H9 (cell line): ENCODE measurements around the gene RYR1. TPM values are rescaled to one million over a fixed set of nuclear protein-coding genes. Genes with fewer than 3 reads are reported as not detected.
A peak's percentile ranks its signal among the peaks of the same experiment; 100 is the strongest.

Source experiments
- DNase-seq: peaks from one replicate; pipeline ENCODE4 v3.0.0-alpha.2; 2017
- H2AFZ ChIP-seq: one replicate; pipeline ENCODE4 v1.6.1; 2013; ENCODE audit warnings: mild to moderate bottlenecking, low read length, control low read depth, moderate library complexity
- H2AK5ac ChIP-seq: 2 replicates; pipeline ENCODE4 v1.6.1; 2013; ENCODE audit warnings: low read length, control low read depth, mixed read lengths; ENCODE audit not compliant: insufficient read length
- H2BK120ac ChIP-seq: one replicate; pipeline ENCODE4 v1.6.1; 2013; ENCODE audit warnings: low read depth, mild to moderate bottlenecking, low read length, control low read depth, inconsistent platforms; ENCODE audit not compliant: poor library complexity, severe bottlenecking
- H2BK12ac ChIP-seq: 2 replicates; pipeline ENCODE4 v1.6.1; 2013; ENCODE audit warnings: low read length, control low read depth, mixed read lengths, low read depth; ENCODE audit not compliant: insufficient read length
- H2BK15ac ChIP-seq: 2 replicates; pipeline ENCODE4 v1.6.1; 2013; ENCODE audit warnings: low read depth, low read length, control low read depth
- H2BK20ac ChIP-seq: one replicate; pipeline ENCODE4 v1.6.1; 2013; ENCODE audit warnings: low read depth, mild to moderate bottlenecking, low read length, control low read depth, inconsistent platforms; ENCODE audit not compliant: poor library complexity, severe bottlenecking
- H2BK5ac ChIP-seq: 2 replicates; pipeline ENCODE4 v1.6.1; 2013; ENCODE audit warnings: low read length, control low read depth, mixed read lengths; ENCODE audit not compliant: insufficient read length
- H3K14ac ChIP-seq: 2 replicates; pipeline ENCODE4 v1.6.1; 2013; ENCODE audit warnings: low read length, control low read depth; ENCODE audit not compliant: insufficient read depth
- H3K18ac ChIP-seq: 2 replicates; pipeline ENCODE4 v1.6.1; 2013; ENCODE audit warnings: low read depth, mild to moderate bottlenecking, mixed read lengths, low read length, control low read depth; ENCODE audit not compliant: insufficient read length
- H3K23ac ChIP-seq: 2 replicates; pipeline ENCODE4 v1.6.1; 2013; ENCODE audit warnings: low read length, control low read depth, mixed read lengths, low read depth; ENCODE audit not compliant: insufficient read length
- H3K23me2 ChIP-seq: 2 replicates; pipeline ENCODE4 v1.6.1; 2013; ENCODE audit warnings: low read depth, mild to moderate bottlenecking, mixed read lengths, low read length, control low read depth; ENCODE audit not compliant: insufficient read length, poor library complexity, severe bottlenecking
- H3K27ac ChIP-seq: 2 replicates; pipeline ENCODE4 v1.5.1; 2013; ENCODE audit warnings: low read length, control low read depth, mixed read lengths, low read depth; ENCODE audit not compliant: insufficient read length
- H3K27me3 ChIP-seq: 2 replicates; pipeline ENCODE4 v1.6.1; 2013; ENCODE audit warnings: low read length, control low read depth, inconsistent platforms; ENCODE audit not compliant: insufficient read depth
- H3K4ac ChIP-seq: 2 replicates; pipeline ENCODE4 v1.6.1; 2013; ENCODE audit warnings: low read depth, mild to moderate bottlenecking, control low read depth, inconsistent platforms, low read length, moderate library complexity
- H3K4me1 ChIP-seq: 2 replicates; pipeline ENCODE4 v1.6.1; 2013; ENCODE audit warnings: low read length, control low read depth, inconsistent platforms; ENCODE audit not compliant: insufficient read depth
- H3K4me2 ChIP-seq: 2 replicates; pipeline ENCODE4 v1.6.1; 2013; ENCODE audit warnings: low read length, control low read depth, mixed read lengths; ENCODE audit not compliant: insufficient read length, insufficient read depth
- H3K56ac ChIP-seq: 2 replicates; pipeline ENCODE4 v1.6.1; 2013; ENCODE audit warnings: low read depth, mild to moderate bottlenecking, mixed read lengths, low read length, control low read depth; ENCODE audit not compliant: insufficient read length
- H3K79me1 ChIP-seq: 2 replicates; pipeline ENCODE4 v1.6.1; 2013; ENCODE audit warnings: low read depth, mild to moderate bottlenecking, moderate library complexity, low read length, control low read depth, inconsistent platforms; ENCODE audit not compliant: insufficient read depth, poor library complexity, severe bottlenecking
- H3K79me2 ChIP-seq: 2 replicates; pipeline ENCODE4 v1.6.1; 2013; ENCODE audit warnings: low read length, control low read depth, inconsistent platforms; ENCODE audit not compliant: insufficient read depth
- H3K9ac ChIP-seq: 2 replicates; pipeline ENCODE4 v1.6.1; 2013; ENCODE audit warnings: low read length, control low read depth, mixed read lengths; ENCODE audit not compliant: insufficient read length; ENCODE audit errors: extremely low read depth
- H3K9me3 ChIP-seq: one replicate; pipeline ENCODE4 v1.6.1; 2013; ENCODE audit warnings: low read depth, low read length, inconsistent platforms; ENCODE audit not compliant: control insufficient read depth
- H3T11ph ChIP-seq: one replicate; pipeline ENCODE4 v1.6.1; 2013; ENCODE audit warnings: mild to moderate bottlenecking, low read length, control low read depth, inconsistent platforms
- H4K20me1 ChIP-seq: one replicate; pipeline ENCODE4 v1.6.1; 2013; ENCODE audit not compliant: control insufficient read depth, insufficient read length, insufficient read depth
- H4K5ac ChIP-seq: 2 replicates; pipeline ENCODE4 v1.6.1; 2013; ENCODE audit warnings: low read depth, mild to moderate bottlenecking, mixed read lengths, low read length, control low read depth; ENCODE audit not compliant: insufficient read length
- H4K8ac ChIP-seq: replicated peaks from 2 replicates; pipeline ENCODE4 v1.6.1; 2013; ENCODE audit warnings: low read length, control low read depth, mixed read lengths, low read depth; ENCODE audit not compliant: insufficient read length
- H4K91ac ChIP-seq: 2 replicates; pipeline ENCODE4 v1.6.1; 2013; ENCODE audit warnings: low read depth, mild to moderate bottlenecking, moderate library complexity, mixed read lengths, low read length, control low read depth; ENCODE audit not compliant: insufficient read length
- H3K27ac Mint-ChIP-seq, 3 experiments: 2 replicates in 2 of 3; 3 replicates in 1 of 3; pipeline ENCODE4 v1.8.0; 2020 to 2021; ENCODE audit warnings: mixed read lengths in 3 of 3, mild to moderate bottlenecking in 1 of 3, moderate library complexity in 1 of 3
- H3K27me3 Mint-ChIP-seq: 2 replicates; pipeline ENCODE4 v1.8.0; 2021; ENCODE audit warnings: low read depth, mild to moderate bottlenecking, moderate library complexity, mixed read lengths
- H3K36me3 Mint-ChIP-seq, 3 experiments: 2 replicates in 2 of 3; 3 replicates in 1 of 3; pipeline ENCODE4 v1.8.0; 2020 to 2021; ENCODE audit warnings: low read depth in 3 of 3, mixed read lengths in 3 of 3; ENCODE audit not compliant: insufficient read depth in 1 of 3
- H3K4me1 Mint-ChIP-seq, 2 experiments: 2 replicates each; pipeline ENCODE4 v1.8.0; 2020; ENCODE audit warnings: mixed read lengths in 2 of 2
- H3K4me3 Mint-ChIP-seq, 2 experiments: 2 replicates in 1 of 2; 3 replicates in 1 of 2; pipeline ENCODE4 v1.8.0; 2020 to 2021; ENCODE audit warnings: mild to moderate bottlenecking in 2 of 2, mixed read lengths in 2 of 2, moderate library complexity in 1 of 2
- H3K9me3 Mint-ChIP-seq, 2 experiments: 2 replicates in 1 of 2; 3 replicates in 1 of 2; pipeline ENCODE4 v1.8.0; 2020; ENCODE audit warnings: mild to moderate bottlenecking in 2 of 2, mixed read lengths in 2 of 2, moderate library complexity in 1 of 2
- CTCF ChIP-seq: fragments of 200-600 bp; sonication (generic); conservative IDR thresholded peaks from 3 replicates; pipeline ENCODE4 v1.8.0; 2021; ENCODE audit warnings: antibody characterized with exemption, mild to moderate bottlenecking
- WGBS: extraction: QIAGEN DNeasy Blood & Tissue Kit; methylation state at CpG from one replicate; pipeline ENCODE4 v1.1.7; 2013; ENCODE audit warnings: missing lambda C conversion rate, low lambda C conversion rate, mixed read lengths; ENCODE audit not compliant: insufficient read length; ENCODE audit errors: extremely low coverage; 5-methylcytosine and 5-hydroxymethylcytosine counted together
- total RNA-seq: library from RNA; stranded (reverse); gene quantifications from 2 replicates; pipeline ENCODE4 v1.2.1, GENCODE V29; 2021

The RYR1 gene
- total RNA-seq, 1 experiment from 2014 or later, result 8.9 TPM

- H2BK120ac ChIP-seq, result no peak overlapping the region
- no peak overlapping the region for H2BK15ac ChIP-seq
- no peaks in the 10 kb centered on the region for H3K9me3 ChIP-seq
- Mint-ChIP-seq H3K4me3 (no peak overlapping the region), H3K27me3 (no peaks in the 10 kb centered on the region), H3K36me3 (peaks cover 3 to 14% (median 6%) of the 10 kb centered on the region in 3 experiments; a peak in 4 of 7 replicates), H3K9me3 (no peaks in the 10 kb centered on the region), H3K4me1 (peaks cover 12% of the 10 kb centered on the region in 2 experiments), H3K27ac (peak overlapping the region; percentile 27 to 88 (median 59); a peak in 5 of 7 replicates)
- H3T11ph ChIP-seq, result no peak overlapping the region
- H3K4me2 ChIP-seq, result no peak overlapping the region
- H4K91ac ChIP-seq, result no peak overlapping the region
- H3K4ac ChIP-seq, result no peak overlapping the region
- no peak overlapping the region for H3K18ac ChIP-seq
- H3K23me2 ChIP-seq, result no peaks in the 10 kb centered on the region
- no peak overlapping the region for H3K9ac ChIP-seq
- no peak overlapping the region for H4K5ac ChIP-seq
- no peak overlapping the region for H2BK20ac ChIP-seq
- H3K79me2 ChIP-seq, result no peaks in the 10 kb centered on the region
- no peak overlapping the region for H4K8ac ChIP-seq
- no peak overlapping the region for H3K56ac ChIP-seq
- no peak overlapping the region for H3K14ac ChIP-seq
- H2BK12ac ChIP-seq, result no peak overlapping the region
- H3K27me3 ChIP-seq, result no peaks in the 10 kb centered on the region
- TF ChIP-seq CTCF, result no peak; the same call in 1 of the 3 replicates
- no peak overlapping the region for H3K27ac ChIP-seq
- H2AK5ac ChIP-seq, result no peak overlapping the region
- no peaks in the 10 kb centered on the region for H3K79me1 ChIP-seq
- DNase-seq, result no peak
- H2BK5ac ChIP-seq, result no peak overlapping the region
- 0 out of 2 replicates have a peak, but pooled peaks cover 3% of the 10 kb centered on the region for H3K4me1 ChIP-seq
- no peak overlapping the region for H2AFZ ChIP-seq
- no peaks in the 10 kb centered on the region for H4K20me1 ChIP-seq
- H3K23ac ChIP-seq, result no peak overlapping the region
- no CpG with 5 or more reads among the region's 6 CpGs for WGBS
Observed at GRCh38 chr19:38544569-38545315, 111.3 kb downstream of the RYR1 start.
